Aorta (tissue), 5 donors: Measurements from ENCODE around the gene TSPAN18. TPM values are rescaled to one million over a fixed set of nuclear protein-coding genes. Genes with fewer than 3 reads are reported as not detected.

ENCODE experiments used
- ATAC-seq: fragments of 200-7000 bp; cut with Tn5 transposase; one replicate; pipeline ENCODE4 v1.9.1; 2022; ENCODE audit warnings: moderate library complexity; ENCODE audit not compliant: low FRiP score
- DNase-seq, 2 donors: peaks; one replicate each; pipeline ENCODE4 v3.0.0-alpha.2; 2020
- H3K27ac ChIP-seq, 2 donors: one replicate each; pipeline ENCODE4 v1.5.1; 2013; ENCODE audit warnings: low read length in 2 of 2, mild to moderate bottlenecking in 2 of 2, moderate library complexity in 2 of 2, control low read depth in 1 of 2, inconsistent platforms in 1 of 2, low read depth in 1 of 2
- H3K27me3 ChIP-seq, 2 donors: one replicate each; pipeline ENCODE4 v1.6.1; 2013; ENCODE audit warnings: control low read depth in 1 of 2, low read length in 1 of 2, mild to moderate bottlenecking in 1 of 2, moderate library complexity in 1 of 2; ENCODE audit not compliant: insufficient read depth in 2 of 2, control insufficient read depth in 1 of 2
- H3K36me3 ChIP-seq, 2 donors: one replicate each; pipeline ENCODE4 v1.6.1; 2013; ENCODE audit warnings: control low read depth in 1 of 2, low read length in 1 of 2, mild to moderate bottlenecking in 1 of 2; ENCODE audit not compliant: insufficient read depth in 2 of 2, control insufficient read depth in 1 of 2
- H3K4me1 ChIP-seq, 2 donors: one replicate each; pipeline ENCODE4 v1.6.1; 2013; ENCODE audit warnings: low read length in 2 of 2, control low read depth in 1 of 2, mild to moderate bottlenecking in 1 of 2, moderate library complexity in 1 of 2; ENCODE audit not compliant: insufficient read depth in 2 of 2, control insufficient read depth in 1 of 2
- H3K4me3 ChIP-seq, 2 donors: one replicate each; pipeline ENCODE4 v1.5.1; 2013; ENCODE audit warnings: low read length in 2 of 2, control low read depth in 1 of 2, mild to moderate bottlenecking in 1 of 2
- H3K9me3 ChIP-seq: one replicate; pipeline ENCODE4 v1.6.1; 2013; ENCODE audit warnings: mild to moderate bottlenecking, low read length; ENCODE audit not compliant: control insufficient read depth
- WGBS, 2 donors: extraction: QIAGEN DNeasy Blood & Tissue Kit; methylation state at CpG; one replicate each; pipeline ENCODE4 v1.1.7; 2013; 5-methylcytosine and 5-hydroxymethylcytosine counted together
- intact Hi-C, 2 donors: fragments of 100-400 bp; cut with DNase I; formaldehyde crosslinking; loops; one replicate each; pipeline versions ENCODE4 v1.14.2 to v1.15.0; 2022
- polyA plus RNA-seq, 2 donors: library from polyadenylated mRNA; stranded (reverse); fragments of 200-250 nt; gene quantifications; one replicate each; pipeline ENCODE4 v1.2.3, GENCODE V29; 2013
- total RNA-seq, 2 donors: library from RNA; stranded (reverse); fragmentation: NEBNext Ultra II Directional; extraction: Animal tissue kit (Norgen Biotek cat#: 25700); gene quantifications; one replicate each; pipeline ENCODE4 v1.2.1, GENCODE V29; 2021
- donor health status: healthy with polysubstance abuse.
- donor health status: Bipolar disorder and iron deficiency.
- donor health status: DM: no; HTN: no; CAD: no.
- donor health status: DM: no; HTN: no; CAD: no.
- donor health status: DM: yes; HTN: yes; CAD: no.

Gene TSPAN18
- total and polyA plus RNA-seq, 4 donors = 1.0 to 44.9 (median 18.0) TPM

DNA sequence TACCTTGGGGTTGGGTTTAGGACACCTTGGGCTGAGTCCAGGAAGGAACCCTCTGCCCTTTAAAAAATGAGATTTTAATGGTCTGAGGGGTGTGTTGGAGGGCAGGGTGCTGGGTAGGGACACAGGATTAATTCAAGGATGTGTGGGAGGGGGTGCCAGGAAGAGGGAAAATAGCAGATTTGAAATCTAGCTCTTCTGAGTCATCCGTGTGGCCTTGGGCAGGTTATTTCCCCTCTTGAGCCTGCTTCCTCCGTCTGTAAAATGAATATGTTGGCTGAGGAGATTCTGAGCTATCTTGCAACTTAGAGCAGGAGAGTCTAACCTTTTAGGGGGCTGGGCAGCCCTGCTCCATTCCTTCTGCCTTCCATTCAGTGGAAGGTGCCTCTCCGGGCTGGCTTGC, 3.0 kb downstream of the TSPAN18 start:
- Histone ChIP-seq H3K4me3 (no peak overlapping the region), H3K4me1 (no peaks in the 10 kb centered on the region), H3K27me3 (no peaks in the 10 kb centered on the region), H3K36me3 (no peaks in the 10 kb centered on the region), H3K9me3 (peaks cover 2% of the 10 kb centered on the region), H3K27ac (no peak overlapping the region)
- intact Hi-C loops = loop anchor here (2.0 to 5.0 kb wide), 5 partner anchors 38 to 183 kb away; no protein-coding TSS in a partner anchor
- ATAC-seq (no peak), DNase-seq (no peak)
- WGBS, 2 donors = 91 to 95% methylated on average over 3 of the region's 3 CpGs

DNA sequence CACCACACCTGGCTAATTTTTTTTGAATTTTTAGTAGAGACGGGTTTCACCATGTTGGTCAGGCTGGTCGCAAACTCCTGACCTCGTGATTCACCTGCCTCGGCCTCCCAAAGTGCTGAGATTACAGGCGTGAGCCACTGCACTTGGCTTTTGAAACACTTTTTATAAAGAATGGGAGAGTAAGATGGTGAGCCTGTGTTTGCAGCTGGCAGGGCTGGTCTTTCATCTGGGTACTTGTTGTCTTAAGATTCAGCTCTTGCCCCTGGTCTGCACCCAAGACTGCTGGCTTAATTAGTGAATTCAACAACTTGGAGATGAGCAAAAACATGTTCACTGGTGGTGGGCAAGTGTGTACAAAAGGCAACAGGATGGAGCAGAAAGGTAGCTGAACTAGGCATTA, 4.0 kb downstream of the TSPAN18 start:
- H3K4me3 ChIP-seq = no peak overlapping the region
- 71 to 83% methylated on average over 5 of the region's 5 CpGs for WGBS, 2 donors
- intact Hi-C loops = no loop called here
- DNase-seq (no peak), ATAC-seq (no peak)
- H3K9me3 ChIP-seq = peaks cover 2% of the 10 kb centered on the region
- H3K4me1 ChIP-seq = no peaks in the 10 kb centered on the region
- H3K27ac ChIP-seq = no peak overlapping the region
- no peaks in the 10 kb centered on the region for H3K27me3 ChIP-seq
- H3K36me3 ChIP-seq = no peaks in the 10 kb centered on the region

DNA sequence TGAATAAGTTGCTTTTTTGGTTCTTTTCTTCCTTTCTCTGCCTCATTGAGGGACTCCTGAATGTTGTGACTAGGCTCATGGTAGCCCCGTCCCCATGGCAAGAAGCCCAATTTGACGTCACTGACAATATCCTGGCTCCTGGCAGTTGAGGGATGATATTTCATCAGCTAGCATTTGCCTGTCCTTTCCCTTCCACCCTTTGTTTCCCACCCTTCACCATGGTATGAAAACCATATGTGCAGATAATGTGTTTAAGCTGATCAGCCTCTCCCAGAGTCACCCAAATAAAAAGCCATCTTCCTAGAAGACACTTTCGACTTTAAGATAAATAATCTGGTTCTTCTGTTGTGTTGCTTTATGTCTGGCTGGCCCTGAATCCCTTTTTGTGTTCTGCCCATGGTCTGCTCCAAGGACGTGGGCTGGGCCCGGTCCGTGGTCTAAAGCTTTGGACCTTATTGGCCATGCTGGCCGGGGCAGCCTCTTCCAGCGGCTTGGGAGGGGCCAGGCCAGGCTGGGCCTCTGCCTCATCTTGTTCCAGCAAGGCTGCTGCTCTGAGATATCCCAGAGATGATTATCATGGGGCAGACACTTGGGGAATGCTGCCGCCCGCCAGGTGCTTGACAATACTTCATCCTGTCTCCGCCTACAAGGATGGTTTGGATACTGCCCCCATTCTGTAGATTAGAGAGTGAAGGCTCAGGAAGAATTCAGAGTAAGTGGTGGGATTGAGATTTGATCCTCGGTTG, 5.1 kb downstream of the TSPAN18 start:
- ATAC-seq (no peak), DNase-seq (no peak)
- H3K36me3 ChIP-seq = no peaks in the 10 kb centered on the region
- WGBS, 2 donors = 82 to 85% methylated on average over 12 of the region's 12 CpGs
- peaks cover 2% of the 10 kb centered on the region for H3K9me3 ChIP-seq
- no peaks in the 10 kb centered on the region for H3K4me1 ChIP-seq
- no peak overlapping the region for H3K27ac ChIP-seq
- H3K4me3 ChIP-seq = no peak overlapping the region
- intact Hi-C loops = no loop called here
- no peaks in the 10 kb centered on the region for H3K27me3 ChIP-seq

DNA sequence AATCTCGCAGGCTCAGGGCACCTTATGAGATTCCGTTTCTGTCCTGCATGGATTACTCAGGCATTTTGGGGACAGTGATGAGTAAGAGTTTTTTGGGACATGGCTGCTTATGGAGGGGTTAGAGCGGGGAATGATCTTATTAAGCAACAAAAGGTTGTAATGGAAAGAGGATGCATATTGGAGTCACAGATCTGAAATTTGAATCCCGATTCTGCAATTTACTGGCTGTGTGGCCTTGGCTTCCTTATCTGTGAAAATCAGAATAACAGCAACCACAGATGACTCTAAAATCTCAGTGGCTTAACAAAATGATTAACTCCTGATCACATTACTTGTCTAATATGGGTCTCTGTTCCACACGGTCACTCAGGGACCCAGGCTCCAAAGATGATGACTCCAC, 5.8 kb downstream of the TSPAN18 start:
- DNase-seq (no peak), ATAC-seq (no peak)
- H3K27me3 ChIP-seq = no peaks in the 10 kb centered on the region
- H3K36me3 ChIP-seq = no peaks in the 10 kb centered on the region
- no peaks in the 10 kb centered on the region for H3K4me1 ChIP-seq
- WGBS, 2 donors = 98 to 99% methylated on average over 5 of the region's 5 CpGs
- peaks cover 2% of the 10 kb centered on the region for H3K9me3 ChIP-seq
- intact Hi-C loops = no loop called here
- no peak overlapping the region for H3K4me3 ChIP-seq
- H3K27ac ChIP-seq = no peak overlapping the region

DNA sequence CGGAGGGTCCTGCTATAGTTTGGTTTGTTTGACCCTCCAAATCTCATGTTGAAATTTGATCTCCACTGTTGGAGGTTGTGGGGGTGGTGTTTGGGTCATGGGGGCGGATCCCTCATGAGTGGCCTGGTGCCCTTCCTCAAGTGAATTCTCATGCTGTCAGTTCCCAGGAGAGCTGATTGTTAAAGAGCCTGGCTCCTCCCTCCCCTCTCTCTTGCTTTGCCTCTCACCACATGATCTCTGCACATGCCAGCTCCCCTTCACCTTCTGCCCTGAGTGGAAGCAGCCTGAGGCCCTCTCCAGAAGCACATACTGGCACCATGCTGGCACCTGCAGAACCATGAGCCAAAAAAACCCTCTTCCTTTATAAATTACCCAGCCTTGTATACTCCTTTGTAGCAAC, 7.1 kb downstream of the TSPAN18 start:
- intact Hi-C loops = no loop called here

DNA sequence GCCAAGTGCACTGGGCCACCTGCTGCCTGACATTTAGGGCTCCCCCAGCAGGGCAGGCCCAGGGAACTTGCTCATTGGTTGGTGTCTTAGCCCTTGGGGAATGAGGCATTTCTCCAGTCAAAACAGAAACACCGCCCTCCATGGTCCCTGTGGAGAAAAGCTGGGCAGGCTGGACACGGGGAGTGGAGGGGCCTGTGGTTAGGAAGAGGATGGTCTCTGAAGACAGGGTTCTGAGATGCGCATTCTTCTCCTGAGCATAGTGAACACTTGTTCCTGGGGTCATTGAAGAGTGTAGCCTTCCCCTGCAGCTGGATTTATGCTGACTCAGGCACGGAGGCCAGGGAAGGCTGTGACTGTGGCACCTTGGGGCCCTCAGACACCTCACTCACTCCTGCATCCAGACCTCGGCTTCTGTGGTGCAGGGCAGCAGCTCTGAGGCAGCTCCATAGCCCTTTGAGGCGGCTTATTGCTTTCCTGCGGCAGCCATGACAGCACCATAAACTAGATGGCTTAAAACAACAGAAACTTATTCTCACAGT, 8.2 kb downstream of the TSPAN18 start:
- intact Hi-C loops = no loop called here
- Histone ChIP-seq H3K27me3 (no peaks in the 10 kb centered on the region), H3K36me3 (no peaks in the 10 kb centered on the region), H3K4me3 (no peak overlapping the region), H3K9me3 (peaks cover 2% of the 10 kb centered on the region), H3K27ac (no peak overlapping the region), H3K4me1 (no peaks in the 10 kb centered on the region)
- WGBS, 2 donors = 53 to 56% methylated on average over 7 of the region's 7 CpGs
- no peak for ATAC-seq
- no peak for DNase-seq

More for the DNA sequence above, 7.1 kb downstream of the TSPAN18 start:
- DNase-seq = no peak
- H3K9me3 ChIP-seq = peaks cover 2% of the 10 kb centered on the region
- no peaks in the 10 kb centered on the region for H3K36me3 ChIP-seq
- H3K4me1 ChIP-seq = no peaks in the 10 kb centered on the region
- H3K4me3 ChIP-seq = no peak overlapping the region
- 95 to 96% methylated on average over 2 of the region's 2 CpGs for WGBS, 2 donors
- ATAC-seq = no peak
- H3K27ac ChIP-seq = no peak overlapping the region
- no peaks in the 10 kb centered on the region for H3K27me3 ChIP-seq

DNA sequence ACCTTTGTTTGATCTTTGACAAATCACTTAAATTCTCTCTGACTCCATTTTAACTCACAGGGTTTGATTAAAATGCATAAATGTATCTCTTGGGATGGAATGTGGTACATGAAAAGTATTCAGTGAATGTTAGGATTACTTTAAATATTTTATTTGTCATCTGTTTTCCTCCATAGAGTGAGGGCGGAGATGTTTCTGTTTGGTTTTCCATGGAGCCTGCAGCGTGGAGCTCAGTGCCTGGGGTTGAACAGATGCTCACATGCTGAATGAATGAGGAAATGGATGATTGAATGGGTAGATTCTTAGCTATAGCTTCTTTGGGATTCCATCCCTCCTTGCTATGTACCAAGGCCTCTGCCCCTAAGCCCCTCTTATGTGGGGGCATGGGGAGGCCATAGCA, 10.0 kb downstream of the TSPAN18 start:
- intact Hi-C loops = no loop called here
- no peak overlapping the region for H3K4me3 ChIP-seq
- H3K9me3 ChIP-seq = peaks cover 2% of the 10 kb centered on the region
- no peak for ATAC-seq
- no peak for DNase-seq
- H3K27ac ChIP-seq = no peak overlapping the region
- H3K36me3 ChIP-seq = no peaks in the 10 kb centered on the region
- 91 to 97% methylated on average over 2 of the region's 2 CpGs for WGBS, 2 donors
- H3K27me3 ChIP-seq = no peaks in the 10 kb centered on the region
- no peaks in the 10 kb centered on the region for H3K4me1 ChIP-seq

DNA sequence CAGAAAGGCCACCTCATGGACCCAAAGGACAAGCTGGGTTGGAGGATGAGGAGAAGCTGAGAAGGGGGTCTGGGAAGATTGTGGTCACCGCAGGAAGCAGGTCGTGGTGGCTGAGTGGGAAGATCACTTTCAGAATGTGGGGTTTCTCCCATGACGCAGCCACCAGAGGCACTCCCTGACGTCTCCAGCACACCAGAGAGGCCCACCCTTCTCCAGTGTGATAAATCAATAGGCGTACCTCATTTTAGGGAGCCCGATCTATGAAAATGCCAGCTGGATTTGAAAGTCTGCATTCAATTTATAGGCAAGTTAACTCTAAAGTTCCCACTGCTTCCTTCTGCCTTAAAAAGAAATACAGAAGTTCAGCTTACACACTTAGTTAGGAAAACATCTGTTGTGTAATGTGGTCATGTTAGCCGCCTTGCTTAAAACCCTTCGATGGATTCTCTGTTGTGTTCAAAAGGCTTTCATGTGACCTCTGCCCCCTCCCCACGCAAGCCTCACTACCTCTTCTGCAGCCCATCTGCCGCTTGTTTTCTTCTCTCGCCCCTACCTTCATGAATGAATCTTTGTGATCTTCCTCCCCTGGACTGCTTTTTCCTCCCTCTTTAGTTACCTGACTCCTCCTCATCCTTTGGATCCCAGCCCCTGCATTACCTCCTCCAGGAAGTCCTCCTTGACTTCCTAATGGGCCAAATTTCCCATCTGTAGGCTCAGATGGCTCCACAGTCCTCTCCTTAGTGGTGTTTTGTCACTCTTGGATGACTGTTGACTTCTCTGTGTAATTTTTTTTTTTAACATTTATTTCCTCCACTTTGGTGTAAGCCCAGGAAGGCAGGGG, 10.7 kb downstream of the TSPAN18 start:
- no peaks in the 10 kb centered on the region for H3K27me3 ChIP-seq
- DNase-seq = no peak
- no peaks in the 10 kb centered on the region for H3K4me1 ChIP-seq
- WGBS, 2 donors = 88 to 90% methylated on average over 11 of the region's 11 CpGs
- H3K27ac ChIP-seq = no peak overlapping the region
- H3K4me3 ChIP-seq = no peak overlapping the region
- H3K9me3 ChIP-seq = peaks cover 2% of the 10 kb centered on the region
- intact Hi-C loops = no loop called here
- no peak for ATAC-seq
- H3K36me3 ChIP-seq = no peaks in the 10 kb centered on the region
